ENCODE measurements around the gene DNASE2B. TPM values are rescaled to one million over a fixed set of nuclear protein-coding genes. Genes with fewer than 3 reads are reported as not detected.

The DNASE2B gene
- total RNA-seq, 1 experiment from 2014 or later = not detected

- Histone ChIP-seq H3K23me2 (ENCODE audit: insufficient read length, low read depth, low read length, poor library complexity, severe bottlenecking) (no peaks in the 10 kb centered on the region), H2BK15ac (ENCODE audit: low read depth, low read length) (no peak overlapping the region), H3K14ac (ENCODE audit: insufficient read depth, low read length) (no peak overlapping the region), H3K4ac (ENCODE audit: low read depth, low read length) (no peak overlapping the region), H4K20me1 (ENCODE audit: control insufficient read depth, insufficient read depth, insufficient read length) (no peaks in the 10 kb centered on the region), H3K9me3 (ENCODE audit: control insufficient read depth, low read depth, low read length) (no peaks in the 10 kb centered on the region), H3K18ac (ENCODE audit: insufficient read length, low read depth, low read length) (no peak overlapping the region), H2BK20ac (ENCODE audit: low read depth, low read length, poor library complexity, severe bottlenecking) (no peak overlapping the region), H3K27ac (ENCODE audit: insufficient read length, low read depth, low read length) (no peak overlapping the region), H3K79me1 (ENCODE audit: insufficient read depth, low read depth, low read length, poor library complexity, severe bottlenecking) (no peaks in the 10 kb centered on the region), H2AK5ac (ENCODE audit: insufficient read length, low read length) (no peak overlapping the region), H3K4me1 (ENCODE audit: insufficient read depth, low read length) (no peaks in the 10 kb centered on the region), H2BK5ac (ENCODE audit: insufficient read length, low read length) (no peak overlapping the region), H2BK12ac (ENCODE audit: insufficient read length, low read depth, low read length) (no peak overlapping the region), H4K8ac (replicated peaks; ENCODE audit: insufficient read length, low read depth, low read length) (no peak overlapping the region), H4K5ac (ENCODE audit: insufficient read length, low read depth, low read length) (no peak overlapping the region), H3K56ac (ENCODE audit: insufficient read length, low read depth, low read length) (no peak overlapping the region), H3K9ac (ENCODE audit: extremely low read depth, insufficient read length, low read length) (no peak overlapping the region), H3K27me3 (ENCODE audit: insufficient read depth, low read length) (no peaks in the 10 kb centered on the region), H3K79me2 (ENCODE audit: insufficient read depth, low read length) (no peaks in the 10 kb centered on the region), H2BK120ac (ENCODE audit: low read depth, low read length, poor library complexity, severe bottlenecking) (no peak overlapping the region), H4K91ac (ENCODE audit: insufficient read length, low read depth, low read length) (no peak overlapping the region), H3T11ph (ENCODE audit: low read length) (no peak overlapping the region), H3K4me2 (ENCODE audit: insufficient read depth, insufficient read length, low read length) (no peak overlapping the region), H3K23ac (ENCODE audit: insufficient read length, low read depth, low read length) (no peak overlapping the region), H2AFZ (ENCODE audit: low read length) (no peak overlapping the region)
- H3K4me1 Mint-ChIP-seq = no peaks in the 10 kb centered on the region
- no peak overlapping the region for H3K27ac Mint-ChIP-seq
- H3K9me3 Mint-ChIP-seq = no peaks in the 10 kb centered on the region
- TF ChIP-seq CTCF (conservative IDR thresholded peaks at IDR 0.05) = no peak
- DNase-seq = no peak
- H3K4me3 Mint-ChIP-seq = no peak overlapping the region
- H3K27me3 Mint-ChIP-seq (ENCODE audit: low read depth) = peaks cover 1% of the 10 kb centered on the region; the same call in 1 of the 2 replicates
- H3K36me3 Mint-ChIP-seq (ENCODE audit: insufficient read depth in 1 of 3, low read depth in 3 of 3) = no peaks in the 10 kb centered on the region
Measured at GRCh38 chr1:84422909-84423308, 24.6 kb downstream of the DNASE2B start.

Measured in H9 (cell line).